ENCODE measurements around the gene MARCHF2.
"Not testable (repeated sequence)": the region's sequence is repeated elsewhere in the genome, so short reads cannot be mapped to it uniquely, and the experiment has no call there.

Gene MARCHF2

GRCh38 chr19:8412783-8413628 is at the start of gene MARCHF2:
Gene MARCHF2 (plus strand): TSS chr19:8413305. CDS start chr19:8421841, 8,536 bp downstream.
- peak; percentile 88 for DNase-seq

- peak; percentile 30 for DNase-seq
Measured at GRCh38 chr19:8363803-8364771, 49.0 kb upstream of the MARCHF2 start, which contains the start of gene ANGPTL4. Gene ANGPTL4 (plus strand): TSS chr19:8364155. CDS start chr19:8364322, 167 bp downstream.

- DNase-seq = no peak
Measured at GRCh38 chr19:8366121-8366581, 47.0 kb upstream of the MARCHF2 start.

- DNase-seq = no peak
Measured at GRCh38 chr19:8366961-8367326, 46.2 kb upstream of the MARCHF2 start.

GRCh38 chr19:8367327-8368001 is 45.6 kb upstream of the MARCHF2 start:
- peak; percentile 93 for DNase-seq

GRCh38 chr19:8370176-8371010 is 42.7 kb upstream of the MARCHF2 start:
- no peak for DNase-seq

- DNase-seq = no peak
Measured at GRCh38 chr19:8371011-8371804, 41.9 kb upstream of the MARCHF2 start.

GRCh38 chr19:8373867-8374813 is 39.0 kb upstream of the MARCHF2 start:
- DNase-seq = no peak

- DNase-seq = not testable (repeated sequence)
Measured at GRCh38 chr19:8375766-8376165, 37.3 kb upstream of the MARCHF2 start.

- not testable (repeated sequence) for DNase-seq
Measured at GRCh38 chr19:8376373-8376974, 36.6 kb upstream of the MARCHF2 start.

GRCh38 chr19:8377598-8377997 is 35.5 kb upstream of the MARCHF2 start:
- DNase-seq = no peak

- DNase-seq = not testable (repeated sequence)
Measured at GRCh38 chr19:8379156-8379891, 33.8 kb upstream of the MARCHF2 start.

GRCh38 chr19:8384569-8384968 is 28.5 kb upstream of the MARCHF2 start:
- not testable (repeated sequence) for DNase-seq

GRCh38 chr19:8385103-8385502 is 28.0 kb upstream of the MARCHF2 start:
- DNase-seq = not testable (repeated sequence)

- not testable (repeated sequence) for DNase-seq
Measured at GRCh38 chr19:8385566-8385965, 27.5 kb upstream of the MARCHF2 start.

GRCh38 chr19:8386419-8386818 is 26.7 kb upstream of the MARCHF2 start:
- not testable (repeated sequence) for DNase-seq

GRCh38 chr19:8386990-8387389 is 26.1 kb upstream of the MARCHF2 start:
- no peak for DNase-seq
